Measurements from ENCODE around the gene CCDC141.
"Not testable (repeated sequence)": the region's sequence is repeated elsewhere in the genome, so short reads cannot be mapped to it uniquely, and the experiment has no call there.

Gene CCDC141

GRCh38 chr2:179037807-179038206 lies 12.1 kb downstream of the CCDC141 start:
- no peak for DNase-seq

GRCh38 chr2:179036353-179036905 lies 13.5 kb downstream of the CCDC141 start:
- DNase-seq, result no peak

DNA sequence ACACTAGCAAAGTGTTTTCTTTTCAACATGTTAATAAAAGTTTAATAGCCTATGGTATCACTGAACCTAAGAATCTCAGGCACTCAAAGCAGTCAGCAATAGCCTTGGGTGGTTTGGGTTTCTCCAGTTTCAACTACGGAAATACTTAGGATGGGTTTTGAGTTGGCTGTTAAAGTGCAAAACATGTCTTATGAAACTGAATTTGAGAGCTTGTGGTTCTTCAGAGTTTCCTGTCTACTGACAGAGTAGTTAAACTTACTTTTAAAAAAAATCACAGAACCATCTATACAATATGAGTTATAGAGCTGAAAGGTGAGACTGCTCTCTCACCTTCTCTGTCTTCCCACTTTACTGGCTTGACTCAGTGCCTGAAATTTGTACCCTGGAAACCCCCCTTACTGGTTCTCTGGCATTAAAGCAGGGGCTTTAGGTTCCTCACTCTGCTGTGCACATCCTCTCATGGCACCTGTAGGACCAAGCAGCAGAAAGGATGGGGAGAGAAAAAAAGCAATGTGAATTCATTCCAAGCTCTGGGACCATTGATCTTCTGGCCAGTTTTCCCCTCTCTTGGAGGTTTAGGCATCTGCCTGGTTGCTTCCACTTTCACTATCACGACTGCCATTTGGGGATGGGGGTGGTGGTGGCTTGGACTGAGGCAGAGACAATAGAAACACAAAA lies 18.1 kb downstream of the CCDC141 start:
- no peak for DNase-seq

DNA sequence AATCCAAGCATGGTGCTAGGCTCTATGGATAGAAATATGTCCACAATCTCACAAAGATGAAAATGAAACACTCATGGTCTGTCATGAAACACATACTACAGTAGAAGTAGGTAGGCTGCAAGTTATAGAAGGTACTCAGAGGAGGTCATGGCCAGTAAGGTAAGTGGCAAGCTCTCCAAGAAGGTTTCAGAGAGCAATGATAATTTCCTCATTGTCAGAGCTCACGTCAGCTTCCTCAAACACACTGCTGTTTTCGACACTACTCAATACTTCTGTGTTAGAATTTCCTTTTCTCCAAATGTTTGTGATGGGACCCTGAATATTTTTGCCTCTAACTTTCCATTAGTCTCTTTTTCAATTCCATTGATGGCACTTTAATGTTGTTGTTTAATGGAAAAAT lies 25.5 kb downstream of the CCDC141 start:
- no peak for DNase-seq

DNA sequence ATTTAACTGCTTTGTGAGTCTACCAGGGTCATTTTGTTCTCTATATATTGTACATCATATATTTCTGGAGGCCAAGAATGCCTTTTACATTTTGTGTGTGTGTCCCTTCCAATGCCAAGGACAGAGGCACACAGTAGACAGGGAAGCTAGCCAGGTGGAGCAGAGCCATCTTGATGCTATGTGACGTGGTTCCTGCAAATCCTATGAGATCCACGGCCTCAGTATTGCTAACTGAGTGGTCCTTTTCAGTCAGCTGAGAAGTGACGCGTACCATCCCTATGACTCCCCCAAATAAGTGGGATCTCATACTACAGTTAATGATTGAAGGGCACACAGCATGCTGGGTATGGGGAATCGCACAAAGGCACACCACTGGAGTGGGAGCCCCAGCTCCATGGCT lies 27.3 kb downstream of the CCDC141 start:
- no peak for DNase-seq

- DNase-seq, result no peak
Measured at GRCh38 chr2:179021258-179021657, 28.7 kb downstream of the CCDC141 start.

DNA sequence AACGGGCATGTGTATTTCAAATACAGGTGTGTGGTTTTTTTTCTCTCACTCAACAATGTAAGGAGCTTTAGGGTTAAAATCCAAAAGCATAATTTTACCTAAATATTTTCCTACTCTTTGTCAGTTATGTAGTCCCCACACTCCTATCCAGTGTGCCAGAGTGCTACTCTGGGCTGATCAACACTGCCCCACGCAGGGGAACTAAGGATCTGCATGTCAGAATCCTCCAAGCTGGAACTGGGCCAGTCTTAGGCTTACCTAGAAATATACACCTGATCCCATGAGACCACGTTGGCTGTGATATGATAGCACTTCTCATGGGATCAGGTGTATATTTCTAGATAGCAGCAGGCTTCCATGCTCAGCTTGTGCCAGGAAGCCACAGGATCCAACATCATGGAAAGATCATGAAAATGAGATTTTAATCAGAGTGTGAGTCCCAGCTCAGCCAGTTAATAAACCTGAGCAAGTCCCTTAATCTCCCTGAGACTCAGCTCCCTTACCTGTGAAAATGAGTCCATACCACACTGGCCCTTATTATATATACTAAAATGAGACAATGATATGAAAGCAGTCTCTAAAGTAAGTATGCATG lies 29.7 kb downstream of the CCDC141 start:
- DNase-seq, result peak; percentile 11

- DNase-seq, result no peak
Measured at GRCh38 chr2:179019260-179019659, 30.7 kb downstream of the CCDC141 start.

DNA sequence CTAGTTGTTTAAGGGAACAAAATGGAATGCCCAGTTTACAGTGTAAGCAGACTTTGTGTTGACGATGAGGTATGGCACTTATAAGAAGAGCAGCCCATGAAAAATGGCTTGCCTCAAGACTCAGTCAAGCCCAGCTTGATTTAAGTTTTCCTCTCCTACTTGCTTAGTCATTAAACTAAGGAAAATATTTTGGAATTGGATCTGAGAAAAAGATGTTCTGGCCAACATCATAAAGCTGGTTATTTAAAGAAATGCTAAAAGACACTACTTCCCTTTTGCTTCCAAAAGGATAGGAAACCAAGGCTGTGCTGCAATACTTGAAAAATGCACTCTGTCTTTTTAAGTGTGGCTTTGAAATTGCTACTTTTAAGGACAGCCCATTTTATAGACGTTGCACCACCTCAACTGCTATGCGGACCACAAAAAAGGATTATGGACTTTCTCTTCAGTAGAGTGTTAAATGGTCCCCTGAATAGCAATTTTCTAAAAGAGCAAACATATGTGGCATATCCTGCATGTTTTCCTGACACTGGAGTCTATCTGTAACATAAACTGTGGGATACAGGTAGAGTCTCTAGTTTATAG lies 32.1 kb downstream of the CCDC141 start:
- no peak for DNase-seq

- not testable (repeated sequence) for DNase-seq
Measured at GRCh38 chr2:179014189-179014588, 35.7 kb downstream of the CCDC141 start.

GRCh38 chr2:179005976-179006375 lies 44.0 kb downstream of the CCDC141 start:
- DNase-seq, result no peak

DNA sequence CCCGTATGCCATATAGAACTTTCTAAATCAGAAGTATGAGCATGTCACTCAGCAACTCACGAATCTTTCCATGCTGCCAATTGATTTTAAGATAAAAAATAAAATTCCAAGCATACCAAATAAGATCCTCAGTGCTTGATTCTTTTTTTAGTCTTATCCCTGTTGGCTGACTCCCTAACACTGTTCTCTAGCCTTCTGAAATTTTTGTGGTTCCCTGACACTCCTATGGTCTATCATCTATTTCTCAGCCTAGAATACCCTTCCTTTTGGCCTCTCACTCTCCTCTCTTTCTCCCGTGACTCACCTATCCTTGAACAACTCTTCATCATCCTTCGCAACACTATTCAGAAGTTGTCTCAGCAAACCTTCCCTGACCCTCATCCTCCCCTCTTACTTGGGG lies 50.5 kb downstream of the CCDC141 start:
- no peak for DNase-seq

GRCh38 chr2:178998539-178998938 lies 51.4 kb downstream of the CCDC141 start:
- no peak for DNase-seq

DNA sequence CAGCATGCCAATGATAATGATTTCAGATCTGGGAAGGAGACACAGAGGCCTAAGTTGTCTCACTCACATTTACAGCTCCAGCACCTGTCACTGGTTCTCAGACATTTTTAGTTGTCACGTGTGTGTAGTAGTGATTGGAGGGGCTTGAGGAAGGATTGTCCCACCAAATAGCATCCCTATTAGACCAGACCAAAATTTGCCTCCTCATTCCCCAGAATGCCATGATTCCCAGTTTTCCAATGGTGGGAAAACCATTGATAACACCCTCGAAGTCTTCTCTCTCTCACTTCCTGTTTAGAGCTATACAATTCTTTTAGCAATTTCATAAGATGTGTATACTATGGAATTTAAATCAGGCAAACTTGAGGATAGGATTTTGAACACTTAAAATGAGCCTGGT lies 52.5 kb downstream of the CCDC141 start:
- DNase-seq, result no peak

- DNase-seq, result no peak
Measured at GRCh38 chr2:178997067-178997466, 52.9 kb downstream of the CCDC141 start.

DNA sequence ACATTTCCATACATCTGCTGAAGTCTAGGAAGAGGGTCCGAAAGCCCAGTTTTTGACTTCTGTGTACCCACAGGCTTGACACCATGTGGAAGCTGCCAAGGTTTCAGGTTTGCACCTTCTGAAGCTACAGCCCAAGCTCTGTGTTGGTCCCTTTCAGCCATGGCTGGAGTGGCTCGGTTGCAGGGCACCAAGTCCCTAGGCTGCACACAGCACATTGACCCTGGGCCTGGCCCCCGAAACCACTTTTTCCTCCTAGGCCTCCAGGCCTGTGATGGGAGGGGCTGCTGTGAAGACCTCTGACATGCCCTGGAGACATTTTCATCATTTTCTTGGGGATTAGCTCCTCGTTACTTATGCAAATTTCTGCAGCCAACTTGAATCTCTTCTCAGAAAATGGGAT lies 55.7 kb downstream of the CCDC141 start:
- DNase-seq, result no peak

- DNase-seq, result no peak
Measured at GRCh38 chr2:178993788-178994187, 56.1 kb downstream of the CCDC141 start.

DNA sequence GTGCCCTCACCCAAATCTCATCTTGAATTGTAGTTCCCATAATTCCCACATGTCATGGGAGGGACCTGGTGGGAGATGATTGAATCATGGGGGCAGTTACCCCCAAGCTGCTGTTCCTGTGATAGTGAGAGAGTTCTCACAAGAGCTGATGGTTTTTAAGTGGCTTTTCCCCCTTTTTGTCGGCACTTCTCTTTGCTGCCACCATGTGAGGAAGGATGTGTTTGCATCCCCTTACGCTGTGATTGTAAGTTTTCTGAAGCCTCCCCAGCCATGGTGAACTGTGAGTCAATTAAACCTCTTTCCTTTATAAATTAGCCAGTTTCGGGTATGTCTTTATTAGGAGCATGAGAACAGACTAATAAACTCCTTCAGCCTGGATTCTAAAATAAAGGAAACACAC lies 57.2 kb downstream of the CCDC141 start:
- DNase-seq, result not testable (repeated sequence)

DNA sequence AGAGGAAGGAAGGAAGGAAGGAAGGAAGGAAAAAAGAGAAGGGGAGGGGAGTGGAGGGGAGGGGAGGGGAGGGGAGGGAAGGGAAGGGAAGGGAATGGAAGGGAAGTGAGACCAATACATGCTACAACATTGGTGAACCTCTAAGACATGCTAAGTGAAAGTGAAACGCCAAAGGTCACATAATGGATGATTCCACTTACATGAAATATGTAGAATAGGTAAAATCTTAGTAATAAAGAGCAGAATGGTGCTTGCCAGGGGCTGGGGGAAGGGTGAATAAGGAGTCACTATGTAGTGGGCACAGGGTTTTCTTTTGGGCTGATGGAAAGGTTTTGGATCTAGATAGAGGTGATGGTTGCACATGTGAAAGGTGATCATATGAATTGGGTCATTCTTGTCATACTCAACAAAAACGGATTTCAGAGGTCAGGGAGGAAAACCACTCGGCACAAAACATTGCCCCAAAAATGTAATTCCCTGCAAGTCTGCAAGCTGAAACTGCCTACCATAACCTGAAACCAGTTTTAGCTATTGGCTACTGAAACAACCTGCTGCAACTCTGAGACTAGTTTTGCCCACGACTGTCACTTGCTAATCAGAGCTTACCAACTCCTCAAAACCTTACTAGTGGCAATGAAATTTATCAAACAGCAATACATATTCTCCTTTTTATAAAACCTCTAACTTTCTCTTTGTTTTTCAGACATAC lies 59.2 kb downstream of the CCDC141 start:
- no peak for DNase-seq

GRCh38 chr2:178989424-178989823 lies 60.5 kb downstream of the CCDC141 start:
- DNase-seq, result not testable (repeated sequence)

DNA sequence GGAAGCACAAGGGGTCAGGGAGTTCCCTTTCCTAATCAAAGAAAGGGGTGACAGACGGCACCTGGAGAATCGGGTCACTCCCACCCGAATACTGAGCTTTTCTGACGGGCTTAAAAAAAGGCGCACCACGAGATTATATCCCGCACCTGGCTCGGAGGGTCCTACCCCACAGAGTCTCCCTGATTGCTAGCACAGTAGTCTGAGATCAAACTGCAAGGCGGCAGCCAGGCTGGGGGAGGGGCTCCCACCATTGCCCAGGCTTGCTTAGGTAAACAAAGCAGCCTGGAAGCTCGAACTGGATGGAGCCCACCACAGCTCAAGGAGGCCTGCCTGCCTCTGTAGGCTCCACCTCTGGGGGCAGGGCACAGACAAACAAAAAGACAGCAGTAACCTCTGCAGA lies 67.3 kb downstream of the CCDC141 start:
- not testable (repeated sequence) for DNase-seq

GRCh38 chr2:178980815-178981214 lies 69.1 kb downstream of the CCDC141 start:
- no peak for DNase-seq

GRCh38 chr2:178978667-178979066 lies 71.3 kb downstream of the CCDC141 start:
- DNase-seq, result no peak

- no peak for DNase-seq
Measured at GRCh38 chr2:178976351-178976750, 73.6 kb downstream of the CCDC141 start.

All from NCI-H1092 (cell line).